CD4-positive, alpha-beta T cell (primary cell): ENCODE data around the gene SH3RF1. TPM values are rescaled to one million over a fixed set of nuclear protein-coding genes. Genes with fewer than 3 reads are reported as not detected.

Source experiments
- ATAC-seq: fragments of 200-7000 bp; cut with Tn5 transposase; one replicate; pipeline ENCODE4 v1.10.0; 2022; ENCODE audit warnings: mild to moderate bottlenecking; ENCODE audit not compliant: poor library complexity
- CTCF ChIA-PET: fragments of 350-600 bp; sonication (Branson Sonifier 250); formaldehyde crosslinking; loops from one replicate; lab custom pipeline; 2021; ENCODE audit warnings: antibody characterized with exemption, inconsistent platforms; lab: Charles Lee
- POLR2A ChIA-PET: fragments of 350-600 bp; sonication (Branson Sonifier 250); formaldehyde crosslinking; loops from one replicate; lab custom pipeline; 2021; ENCODE audit warnings: antibody characterized with exemption, inconsistent platforms; lab: Charles Lee
- DNase-seq, 14 experiments: peaks; one replicate each; pipeline ENCODE4 v3.0.0-alpha.2; 2013 to 2020; ENCODE audit warnings: mixed read lengths in 2 of 14
- H3K27ac ChIP-seq, 2 donors: one replicate each; pipeline versions ENCODE4 v1.5.1 to v1.7.0; 2013; ENCODE audit warnings: low read length in 2 of 2, low read depth in 1 of 2, mild to moderate bottlenecking in 1 of 2
- H3K27me3 ChIP-seq, 2 experiments: 1 replicate in 1 of 2; 2 replicates in 1 of 2; pipeline versions ENCODE4 v1.6.1 to v1.7.0; 2013; ENCODE audit warnings: low read length in 2 of 2, control low read depth in 1 of 2, mild to moderate bottlenecking in 1 of 2, moderate library complexity in 1 of 2; ENCODE audit not compliant: insufficient read depth in 2 of 2, control insufficient read depth in 1 of 2
- H3K36me3 ChIP-seq: one replicate; pipeline ENCODE4 v1.6.1; 2013; ENCODE audit warnings: low read length, control low read depth; ENCODE audit not compliant: insufficient read depth
- H3K4me1 ChIP-seq: one replicate; pipeline ENCODE4 v1.6.1; 2013; ENCODE audit warnings: low read length, control low read depth; ENCODE audit not compliant: insufficient read depth
- H3K4me3 ChIP-seq: one replicate; pipeline ENCODE4 v1.5.1; 2013; ENCODE audit warnings: mild to moderate bottlenecking, low read length, moderate library complexity
- H3K9me3 ChIP-seq, 2 experiments: 1 replicate in 1 of 2; 2 replicates in 1 of 2; pipeline versions ENCODE4 v1.6.1 to v1.7.0; 2013; ENCODE audit warnings: low read length in 2 of 2, mild to moderate bottlenecking in 2 of 2, control low read depth in 1 of 2, moderate library complexity in 1 of 2; ENCODE audit not compliant: control insufficient read depth in 1 of 2, insufficient read depth in 1 of 2
- H3K27ac Mint-ChIP-seq: one replicate; pipeline ENCODE4 v1.8.0; 2020; ENCODE audit warnings: mixed read lengths
- H3K27me3 Mint-ChIP-seq: one replicate; pipeline ENCODE4 v1.8.0; 2021; ENCODE audit warnings: mixed read lengths
- H3K36me3 Mint-ChIP-seq: one replicate; pipeline ENCODE4 v1.8.0; 2021; ENCODE audit warnings: low read depth, mixed read lengths
- H3K4me1 Mint-ChIP-seq: one replicate; pipeline ENCODE4 v1.8.0; 2021; ENCODE audit warnings: low read depth, mixed read lengths
- H3K4me3 Mint-ChIP-seq: one replicate; pipeline ENCODE4 v1.8.0; 2020; ENCODE audit warnings: mild to moderate bottlenecking, mixed read lengths
- H3K9me3 Mint-ChIP-seq: one replicate; pipeline ENCODE4 v1.8.0; 2020; ENCODE audit warnings: mixed read lengths
- CTCF ChIP-seq: fragments of 200-600 bp; IDR thresholded peaks from one replicate; pipeline ENCODE4 v1.8.0; 2022; ENCODE audit warnings: antibody characterized with exemption, mild to moderate bottlenecking
- intact Hi-C, 2 experiments: fragments of 100-400 bp; cut with DNase I in 1 of 2; cut with micrococcal nuclease in 1 of 2; formaldehyde crosslinking; loops; one replicate each; pipeline versions ENCODE4 v1.15.1 to v1.9.0; 2023 to 2025; cut with DNase I, micrococcal nuclease
- total RNA-seq, 174 experiments: library from RNA in 2 of 174; stranded (reverse) in 2 of 174; gene quantifications; one replicate each; pipeline ENCODE4 v1.2.3 and lab custom pipeline; 2021 to 2026

Gene SH3RF1
- total RNA-seq, 2 experiments from 2014 or later: 0.25 TPM; not detected in 1

GRCh38 chr4:169052594-169052945 lies 218.2 kb downstream of the SH3RF1 start:
- Mint-ChIP-seq H3K4me1 (no peaks in the 10 kb centered on the region), H3K9me3 (no peaks in the 10 kb centered on the region), H3K27me3 (no peaks in the 10 kb centered on the region), H3K36me3 (no peaks in the 10 kb centered on the region), H3K27ac (no peak overlapping the region), H3K4me3 (no peak overlapping the region)
- TF ChIP-seq CTCF: no peak
- ATAC-seq: no peak
- H3K4me1 ChIP-seq: no peaks in the 10 kb centered on the region
- ChIA-PET POLR2A (no interaction called here), CTCF (no interaction called here)
- H3K27me3 ChIP-seq: no peaks in the 10 kb centered on the region
- H3K27ac ChIP-seq: no peak overlapping the region
- H3K36me3 ChIP-seq: no peaks in the 10 kb centered on the region
- DNase-seq: no peak
- no peaks in the 10 kb centered on the region for H3K9me3 ChIP-seq
- intact Hi-C loops: no loop called here
- H3K4me3 ChIP-seq: no peak overlapping the region

- TF ChIP-seq CTCF: no peak
- no peaks in the 10 kb centered on the region for H3K27me3 ChIP-seq
- Mint-ChIP-seq H3K27ac (no peak overlapping the region), H3K4me3 (no peak overlapping the region), H3K9me3 (no peaks in the 10 kb centered on the region), H3K27me3 (no peaks in the 10 kb centered on the region), H3K4me1 (no peaks in the 10 kb centered on the region), H3K36me3 (no peaks in the 10 kb centered on the region)
- no peaks in the 10 kb centered on the region for H3K36me3 ChIP-seq
- no peak for ATAC-seq
- H3K4me1 ChIP-seq: no peaks in the 10 kb centered on the region
- H3K27ac ChIP-seq: no peak overlapping the region
- intact Hi-C loops: no loop called here
- ChIA-PET POLR2A (no interaction called here), CTCF (no interaction called here)
- no peak for DNase-seq
- no peak overlapping the region for H3K4me3 ChIP-seq
- no peaks in the 10 kb centered on the region for H3K9me3 ChIP-seq
Observed at GRCh38 chr4:169051761-169052593, 218.8 kb downstream of the SH3RF1 start.

DNA sequence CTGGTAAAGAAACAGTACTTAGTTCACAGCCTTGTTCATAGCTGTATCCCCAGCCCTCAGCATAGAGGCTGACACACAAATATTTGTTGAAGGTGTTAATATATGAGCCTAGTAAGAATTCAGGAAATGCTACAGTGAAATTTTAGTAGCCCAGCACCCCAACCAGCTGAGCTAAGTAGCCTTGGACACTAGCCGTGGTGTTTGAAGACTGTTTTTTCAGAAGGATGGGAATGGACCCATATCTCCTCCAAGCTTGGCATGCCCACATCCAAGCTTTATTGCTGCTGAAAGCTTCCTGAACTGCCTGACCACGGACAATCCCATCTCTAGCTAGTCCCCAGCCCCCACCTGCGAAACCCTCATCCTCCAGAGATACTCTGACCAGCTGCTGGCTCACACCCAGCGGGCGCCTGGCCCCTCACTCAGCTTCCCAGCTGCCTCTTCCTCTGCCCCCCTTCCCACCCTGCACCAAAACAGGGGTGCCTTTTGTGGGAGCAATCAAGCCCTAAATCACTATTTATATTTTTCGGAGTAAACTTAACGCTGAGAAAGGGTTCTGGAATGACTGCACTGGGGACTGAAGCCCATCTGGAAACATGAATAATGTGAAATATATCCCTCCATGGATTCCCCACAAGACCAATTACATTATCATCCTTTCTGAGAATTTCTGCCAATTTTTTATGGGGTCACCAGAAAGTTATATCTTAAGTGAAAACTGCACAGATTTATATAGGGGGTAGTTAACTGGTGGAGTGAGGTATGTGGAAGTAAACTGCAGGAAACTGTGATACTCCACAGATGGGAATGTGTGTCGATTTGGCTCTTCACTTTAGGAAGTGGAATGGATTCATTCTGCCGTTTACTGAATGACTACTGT lies 219.6 kb downstream of the SH3RF1 start:
- DNase-seq: no peak
- ATAC-seq: no peak
- intact Hi-C loops: no loop called here
- Histone ChIP-seq H3K36me3 (no peaks in the 10 kb centered on the region), H3K9me3 (no peaks in the 10 kb centered on the region), H3K27ac (no peak overlapping the region), H3K4me3 (no peak overlapping the region), H3K27me3 (no peaks in the 10 kb centered on the region), H3K4me1 (no peaks in the 10 kb centered on the region)
- ChIA-PET CTCF (no interaction called here), POLR2A (no interaction called here)
- no peaks in the 10 kb centered on the region for H3K4me1 Mint-ChIP-seq
- H3K27me3 Mint-ChIP-seq: no peaks in the 10 kb centered on the region
- H3K36me3 Mint-ChIP-seq: no peaks in the 10 kb centered on the region
- no peak overlapping the region for H3K4me3 Mint-ChIP-seq
- no peaks in the 10 kb centered on the region for H3K9me3 Mint-ChIP-seq
- no peak for TF ChIP-seq CTCF
- H3K27ac Mint-ChIP-seq: no peak overlapping the region
